Stimulated activated CD4-positive, alpha-beta T cell treated with anti-CD3 and anti-CD28 coated beads, Interleukin-4, amount 100 ng/mL, for 1 hour (primary cell): ENCODE results near the gene ANKRD31.
"Not testable (repeated sequence)": the region's sequence is repeated elsewhere in the genome, so short reads cannot be mapped to it uniquely, and the experiment has no call there.

Experiments
- DNase-seq: peaks from one replicate; pipeline ENCODE4 v3.0.0-alpha.2; 2020

Gene ANKRD31

GRCh38 chr5:75226916-75227315 lies 9.8 kb downstream of the ANKRD31 start:
- DNase-seq = no peak

- DNase-seq = no peak
Measured at GRCh38 chr5:75225506-75225905, 11.2 kb downstream of the ANKRD31 start.

- not testable (repeated sequence) for DNase-seq
Measured at GRCh38 chr5:75220787-75221186, 15.9 kb downstream of the ANKRD31 start.

GRCh38 chr5:75214928-75215327 lies 21.8 kb downstream of the ANKRD31 start:
- DNase-seq = no peak

- DNase-seq = no peak
Measured at GRCh38 chr5:75214409-75214808, 22.3 kb downstream of the ANKRD31 start.

- no peak for DNase-seq
Measured at GRCh38 chr5:75203604-75204003, 33.1 kb downstream of the ANKRD31 start.

GRCh38 chr5:75202935-75203334 lies 33.7 kb downstream of the ANKRD31 start:
- no peak for DNase-seq

GRCh38 chr5:75200776-75201175 lies 35.9 kb downstream of the ANKRD31 start:
- DNase-seq = no peak

GRCh38 chr5:75199946-75200345 lies 36.7 kb downstream of the ANKRD31 start:
- no peak for DNase-seq

- no peak for DNase-seq
Measured at GRCh38 chr5:75199071-75199470, 37.6 kb downstream of the ANKRD31 start.

- no peak for DNase-seq
Measured at GRCh38 chr5:75197745-75198144, 38.9 kb downstream of the ANKRD31 start.

GRCh38 chr5:75192804-75193203 lies 43.9 kb downstream of the ANKRD31 start:
- DNase-seq = no peak

GRCh38 chr5:75192264-75192663 lies 44.4 kb downstream of the ANKRD31 start:
- no peak for DNase-seq

- DNase-seq = no peak
Measured at GRCh38 chr5:75190227-75190626, 46.5 kb downstream of the ANKRD31 start.

- no peak for DNase-seq
Measured at GRCh38 chr5:75189353-75189752, 47.3 kb downstream of the ANKRD31 start.

- DNase-seq = no peak
Measured at GRCh38 chr5:75185763-75186162, 50.9 kb downstream of the ANKRD31 start.

GRCh38 chr5:75176009-75176408 lies 60.7 kb downstream of the ANKRD31 start:
- not testable (repeated sequence) for DNase-seq

- DNase-seq = not testable (repeated sequence)
Measured at GRCh38 chr5:75174872-75175271, 61.8 kb downstream of the ANKRD31 start.

- no peak for DNase-seq
Measured at GRCh38 chr5:75169516-75169915, 67.2 kb downstream of the ANKRD31 start.

GRCh38 chr5:75168026-75168735 lies 68.5 kb downstream of the ANKRD31 start:
- no peak for DNase-seq

GRCh38 chr5:75167345-75167744 lies 69.3 kb downstream of the ANKRD31 start:
- no peak for DNase-seq

- not testable (repeated sequence) for DNase-seq
Measured at GRCh38 chr5:75161508-75161907, 75.2 kb downstream of the ANKRD31 start.

- no peak for DNase-seq
Measured at GRCh38 chr5:75156585-75156984, 80.1 kb downstream of the ANKRD31 start.

GRCh38 chr5:75152860-75153259 lies 83.8 kb downstream of the ANKRD31 start:
- no peak for DNase-seq

GRCh38 chr5:75148051-75148450 lies 88.6 kb downstream of the ANKRD31 start:
- DNase-seq = no peak
